ENCODE results near the gene MKNK2.

GRCh38 chr19:2042485-2043250, 8.4 kb downstream of the MKNK2 start:
- TF ChIP-seq POLR2A (IDR thresholded peaks at IDR 0.05), result no peak
- TF ChIP-seq, protein P1, sequence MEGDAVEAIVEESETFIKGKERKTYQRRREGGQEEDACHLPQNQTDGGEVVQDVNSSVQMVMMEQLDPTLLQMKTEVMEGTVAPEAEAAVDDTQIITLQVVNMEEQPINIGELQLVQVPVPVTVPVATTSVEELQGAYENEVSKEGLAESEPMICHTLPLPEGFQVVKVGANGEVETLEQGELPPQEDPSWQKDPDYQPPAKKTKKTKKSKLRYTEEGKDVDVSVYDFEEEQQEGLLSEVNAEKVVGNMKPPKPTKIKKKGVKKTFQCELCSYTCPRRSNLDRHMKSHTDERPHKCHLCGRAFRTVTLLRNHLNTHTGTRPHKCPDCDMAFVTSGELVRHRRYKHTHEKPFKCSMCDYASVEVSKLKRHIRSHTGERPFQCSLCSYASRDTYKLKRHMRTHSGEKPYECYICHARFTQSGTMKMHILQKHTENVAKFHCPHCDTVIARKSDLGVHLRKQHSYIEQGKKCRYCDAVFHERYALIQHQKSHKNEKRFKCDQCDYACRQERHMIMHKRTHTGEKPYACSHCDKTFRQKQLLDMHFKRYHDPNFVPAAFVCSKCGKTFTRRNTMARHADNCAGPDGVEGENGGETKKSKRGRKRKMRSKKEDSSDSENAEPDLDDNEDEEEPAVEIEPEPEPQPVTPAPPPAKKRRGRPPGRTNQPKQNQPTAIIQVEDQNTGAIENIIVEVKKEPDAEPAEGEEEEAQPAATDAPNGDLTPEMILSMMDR (IDR thresholded peaks at IDR 0.05), result no peak

All from uterus (tissue), 2 donors.